ENCODE results near the gene POU2F3. TPM values are rescaled to one million over a fixed set of nuclear protein-coding genes. Genes with fewer than 3 reads are reported as not detected.

Gene POU2F3
- total and polyA plus RNA-seq, 2 of the 13 experiments (the other 11 are each of a cell fraction or from before 2014, with no cell fraction given) = not detected

DNA sequence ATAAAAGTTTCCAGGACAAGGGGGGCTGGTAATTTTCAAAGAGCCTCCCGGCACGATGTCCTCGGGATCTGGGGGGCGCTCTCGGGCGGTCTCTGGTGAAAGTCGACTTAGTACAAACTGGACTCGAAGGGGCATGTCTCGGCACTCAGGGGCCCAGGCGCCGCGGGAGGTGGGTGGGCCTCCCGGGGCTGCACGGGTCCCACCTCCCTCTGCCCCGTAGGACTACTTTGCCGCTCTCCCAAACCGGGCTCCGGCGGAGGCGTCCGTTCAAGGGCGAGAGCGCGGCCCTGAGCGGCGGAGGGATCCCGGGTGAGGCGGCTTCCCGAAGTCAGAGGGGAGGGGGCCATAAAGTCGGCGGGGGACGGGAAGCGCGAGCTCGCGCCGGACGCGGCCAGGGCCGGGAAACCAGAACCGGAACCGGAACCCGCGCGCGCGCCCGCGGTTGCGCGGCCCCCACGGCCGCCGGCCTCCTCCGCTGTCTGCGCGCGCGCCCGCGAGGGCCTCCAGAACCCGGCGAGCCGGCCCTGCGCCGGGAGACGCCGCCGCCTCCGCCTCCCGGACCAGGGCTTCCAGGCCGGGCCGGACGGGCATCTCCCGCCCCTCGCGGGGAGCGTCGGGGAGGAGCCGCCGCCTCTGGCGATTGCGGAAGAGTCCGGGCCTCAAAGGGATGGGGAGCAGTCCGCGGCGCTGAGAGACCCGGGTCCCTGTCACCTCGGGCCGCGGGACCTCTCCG lies 96.1 kb downstream of the POU2F3 start, which contains the start of gene ARHGEF12 (continued):
- no peak for TF ChIP-seq ZFP62 (CRISPR knock-in tag; IDR thresholded peaks at IDR 0.05)
- 0 out of 2 replicates have a peak, but pooled peaks have one; percentile 20 for TF ChIP-seq ZSCAN25 (CRISPR knock-in tag; IDR thresholded peaks at IDR 0.05)
- TF ChIP-seq, protein P1, sequence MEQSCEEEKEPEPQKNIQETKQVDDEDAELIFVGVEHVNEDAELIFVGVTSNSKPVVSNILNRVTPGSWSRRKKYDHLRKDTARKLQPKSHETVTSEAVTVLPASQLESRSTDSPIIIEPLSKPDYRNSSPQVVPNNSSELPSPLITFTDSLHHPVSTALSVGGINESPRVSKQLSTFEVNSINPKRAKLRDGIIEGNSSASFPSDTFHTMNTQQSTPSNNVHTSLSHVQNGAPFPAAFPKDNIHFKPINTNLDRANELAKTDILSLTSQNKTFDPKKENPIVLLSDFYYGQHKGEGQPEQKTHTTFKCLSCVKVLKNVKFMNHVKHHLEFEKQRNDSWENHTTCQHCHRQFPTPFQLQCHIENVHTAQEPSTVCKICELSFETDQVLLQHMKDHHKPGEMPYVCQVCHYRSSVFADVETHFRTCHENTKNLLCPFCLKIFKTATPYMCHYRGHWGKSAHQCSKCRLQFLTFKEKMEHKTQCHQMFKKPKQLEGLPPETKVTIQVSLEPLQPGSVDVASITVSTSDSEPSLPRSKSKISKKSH (CRISPR knock-in tag; IDR thresholded peaks at IDR 0.05; ENCODE audit: borderline replicate concordance) = peak; percentile 74; the same call in 1 of the 2 replicates
- TF ChIP-seq NCOA1 (CRISPR knock-in tag; IDR thresholded peaks at IDR 0.05) = no peak
- no peak for TF ChIP-seq ZSCAN30 (CRISPR knock-in tag; IDR thresholded peaks at IDR 0.05)
- TF ChIP-seq, protein P2, sequence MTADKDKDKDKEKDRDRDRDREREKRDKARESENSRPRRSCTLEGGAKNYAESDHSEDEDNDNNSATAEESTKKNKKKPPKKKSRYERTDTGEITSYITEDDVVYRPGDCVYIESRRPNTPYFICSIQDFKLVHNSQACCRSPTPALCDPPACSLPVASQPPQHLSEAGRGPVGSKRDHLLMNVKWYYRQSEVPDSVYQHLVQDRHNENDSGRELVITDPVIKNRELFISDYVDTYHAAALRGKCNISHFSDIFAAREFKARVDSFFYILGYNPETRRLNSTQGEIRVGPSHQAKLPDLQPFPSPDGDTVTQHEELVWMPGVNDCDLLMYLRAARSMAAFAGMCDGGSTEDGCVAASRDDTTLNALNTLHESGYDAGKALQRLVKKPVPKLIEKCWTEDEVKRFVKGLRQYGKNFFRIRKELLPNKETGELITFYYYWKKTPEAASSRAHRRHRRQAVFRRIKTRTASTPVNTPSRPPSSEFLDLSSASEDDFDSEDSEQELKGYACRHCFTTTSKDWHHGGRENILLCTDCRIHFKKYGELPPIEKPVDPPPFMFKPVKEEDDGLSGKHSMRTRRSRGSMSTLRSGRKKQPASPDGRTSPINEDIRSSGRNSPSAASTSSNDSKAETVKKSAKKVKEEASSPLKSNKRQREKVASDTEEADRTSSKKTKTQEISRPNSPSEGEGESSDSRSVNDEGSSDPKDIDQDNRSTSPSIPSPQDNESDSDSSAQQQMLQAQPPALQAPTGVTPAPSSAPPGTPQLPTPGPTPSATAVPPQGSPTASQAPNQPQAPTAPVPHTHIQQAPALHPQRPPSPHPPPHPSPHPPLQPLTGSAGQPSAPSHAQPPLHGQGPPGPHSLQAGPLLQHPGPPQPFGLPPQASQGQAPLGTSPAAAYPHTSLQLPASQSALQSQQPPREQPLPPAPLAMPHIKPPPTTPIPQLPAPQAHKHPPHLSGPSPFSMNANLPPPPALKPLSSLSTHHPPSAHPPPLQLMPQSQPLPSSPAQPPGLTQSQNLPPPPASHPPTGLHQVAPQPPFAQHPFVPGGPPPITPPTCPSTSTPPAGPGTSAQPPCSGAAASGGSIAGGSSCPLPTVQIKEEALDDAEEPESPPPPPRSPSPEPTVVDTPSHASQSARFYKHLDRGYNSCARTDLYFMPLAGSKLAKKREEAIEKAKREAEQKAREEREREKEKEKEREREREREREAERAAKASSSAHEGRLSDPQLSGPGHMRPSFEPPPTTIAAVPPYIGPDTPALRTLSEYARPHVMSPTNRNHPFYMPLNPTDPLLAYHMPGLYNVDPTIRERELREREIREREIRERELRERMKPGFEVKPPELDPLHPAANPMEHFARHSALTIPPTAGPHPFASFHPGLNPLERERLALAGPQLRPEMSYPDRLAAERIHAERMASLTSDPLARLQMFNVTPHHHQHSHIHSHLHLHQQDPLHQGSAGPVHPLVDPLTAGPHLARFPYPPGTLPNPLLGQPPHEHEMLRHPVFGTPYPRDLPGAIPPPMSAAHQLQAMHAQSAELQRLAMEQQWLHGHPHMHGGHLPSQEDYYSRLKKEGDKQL (CRISPR knock-in tag; IDR thresholded peaks at IDR 0.05; ENCODE audit: low read depth) = peak; percentile 22; the same call in 1 of the 2 replicates
- TF ChIP-seq TAF15 (IDR thresholded peaks at IDR 0.05; ENCODE audit: low read depth, low read length, poor library complexity, severe bottlenecking) = peak; percentile 53
- TF ChIP-seq ZNF317 (CRISPR knock-in tag; IDR thresholded peaks at IDR 0.05) = peak; percentile 76
- no peak for TF ChIP-seq JARID2 (CRISPR knock-in tag; IDR thresholded peaks at IDR 0.05; ENCODE audit: insufficient replicate concordance)
- no peak for TF ChIP-seq ADNP (CRISPR knock-in tag; IDR thresholded peaks at IDR 0.05)
- no peak for TF ChIP-seq XBP1 (CRISPR knock-in tag; IDR thresholded peaks at IDR 0.05)
- TF ChIP-seq ATM (IDR thresholded peaks at IDR 0.05; ENCODE audit: borderline replicate concordance) = no peak
- no peak for TF ChIP-seq ZNF446 (CRISPR knock-in tag; IDR thresholded peaks at IDR 0.05)
- TF ChIP-seq ZNF205 (CRISPR knock-in tag; IDR thresholded peaks at IDR 0.05) = peak; percentile 79; the same call in 1 of the 2 replicates
- TF ChIP-seq ZNF3 (CRISPR knock-in tag; IDR thresholded peaks at IDR 0.05) = no peak
- TF ChIP-seq MAZ (IDR thresholded peaks at IDR 0.05; ENCODE audit: borderline replicate concordance, low read depth, low read length) = peak; percentile 97; the same call in 1 of the 2 replicates
- peak; percentile 86 for TF ChIP-seq MAZ (CRISPR knock-in tag; IDR thresholded peaks at IDR 0.05; ENCODE audit: low read depth)
- peak; percentile 69 for TF ChIP-seq HOXA3 (CRISPR knock-in tag; IDR thresholded peaks at IDR 0.05)
- no peak for TF ChIP-seq NONO (IDR thresholded peaks at IDR 0.05)
- TF ChIP-seq NONO (CRISPR knock-in tag; conservative IDR thresholded peaks at IDR 0.05) = peak; percentile 98
- no peak for TF ChIP-seq ZNF180 (CRISPR knock-in tag; IDR thresholded peaks at IDR 0.05; ENCODE audit: borderline replicate concordance, low read depth)
- no peak for TF ChIP-seq NFIC (IDR thresholded peaks at IDR 0.05; ENCODE audit: low read length)
- peak; percentile 68; the same call in 1 of the 2 replicates for TF ChIP-seq ELF1 (CRISPR knock-in tag; IDR thresholded peaks at IDR 0.05)
- TF ChIP-seq, protein P3, sequence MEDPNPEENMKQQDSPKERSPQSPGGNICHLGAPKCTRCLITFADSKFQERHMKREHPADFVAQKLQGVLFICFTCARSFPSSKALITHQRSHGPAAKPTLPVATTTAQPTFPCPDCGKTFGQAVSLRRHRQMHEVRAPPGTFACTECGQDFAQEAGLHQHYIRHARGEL (CRISPR knock-in tag; IDR thresholded peaks at IDR 0.05) = no peak
- no peak for TF ChIP-seq ZNF260 (CRISPR knock-in tag; IDR thresholded peaks at IDR 0.05; ENCODE audit: borderline replicate concordance, low read depth)
